HCT116 (cell line): ENCODE data around the gene PLOD1. TPM values are rescaled to one million over a fixed set of nuclear protein-coding genes. Genes with fewer than 3 reads are reported as not detected.

Experiments used
- ATAC-seq: fragments of 200-7000 bp; cut with Tn5 transposase; 2 replicates; pipeline ENCODE4 v1.9.1; 2020; ENCODE audit warnings: mild to moderate bottlenecking, moderate library complexity
- BruUV-seq: library from RNA; stranded (reverse); fragments of 400-500 nt; replicated peaks from 2 replicates; lab custom pipeline; 2021; lab: Mats Ljungman, UMichigan
- CTCF ChIA-PET: fragments of 300-600 bp; sonication (Branson Sonifier 250); formaldehyde crosslinking; loops from one replicate; lab custom pipeline; 2021; ENCODE audit warnings: antibody characterized with exemption; lab: Charles Lee
- POLR2A ChIA-PET: fragments of 300-600, 350-600 bp; sonication (Branson Sonifier 250); formaldehyde crosslinking; loops from one replicate; lab custom pipeline; 2021; ENCODE audit warnings: antibody characterized with exemption; lab: Charles Lee
- RAD21 ChIA-PET, 2 experiments: fragments of 300-600 bp; sonication (Branson Sonifier 250); formaldehyde crosslinking; loops; one replicate each; lab custom pipeline; 2023; ENCODE audit warnings: low total read pairs in 2 of 2; ENCODE audit not compliant: uncharacterized antibody in 2 of 2, unreplicated experiment in 2 of 2, low non-redundant PET in 1 of 2; lab: Charles Lee
- DNase-seq: peaks from one replicate; pipeline ENCODE4 v3.0.0-alpha.2; 2010; ENCODE audit warnings: low read depth, low spot score
- H2AFZ ChIP-seq: fragments of 200-600 bp; shearing (Covaris generic), sonication (generic); 2 replicates; pipeline ENCODE4 v1.6.1; 2017; ENCODE audit warnings: low read depth, mixed run types, mixed read lengths, antibody characterized with exemption, low read length; ENCODE audit not compliant: poor library complexity, severe bottlenecking
- H3K27ac ChIP-seq: 2 replicates; pipeline ENCODE4 v1.5.1; 2012; ENCODE audit warnings: low read depth, low read length
- H3K27me3 ChIP-seq: fragments of 200-600 bp; sonication (generic); 2 replicates; pipeline ENCODE4 v1.6.1; 2016; ENCODE audit warnings: mixed run types, low read length, mixed read lengths; ENCODE audit not compliant: insufficient read depth
- H3K36me3 ChIP-seq, 2 experiments: fragments of 200-500 bp in 1 of 2; fragments of 200-600 bp in 1 of 2; sonication (Bioruptor generic) in 1 of 2; sonication (generic) in 1 of 2; 2 replicates each; pipeline versions ENCODE4 v1.5.1 to v1.6.1; 2014 to 2016; ENCODE audit warnings: low read length in 2 of 2, inconsistent platforms in 1 of 2, mixed read lengths in 1 of 2, mixed run types in 1 of 2; ENCODE audit not compliant: insufficient read depth in 2 of 2, control insufficient read depth in 1 of 2
- H3K4me1 ChIP-seq, 2 experiments: fragments of 200-600 bp in 1 of 2; sonication (generic) in 1 of 2; 2 replicates each; pipeline versions ENCODE4 v1.5.1 to v1.6.1; 2012 to 2017; ENCODE audit warnings: low read length in 2 of 2, inconsistent platforms in 1 of 2, mild to moderate bottlenecking in 1 of 2, mixed read lengths in 1 of 2, mixed run types in 1 of 2, moderate library complexity in 1 of 2; ENCODE audit not compliant: insufficient read depth in 2 of 2, control insufficient read depth in 1 of 2
- H3K4me2 ChIP-seq: fragments of 200-600 bp; sonication (generic); 2 replicates; pipeline ENCODE4 v1.6.1; 2017; ENCODE audit warnings: mixed run types, low read length, mixed read lengths
- H3K4me3 ChIP-seq, 2 experiments: fragments of 200-600 bp in 1 of 2; sonication (generic) in 1 of 2; replicated peaks in 1 of 2; 2 replicates each; pipeline ENCODE4 v1.5.1; 2011 to 2016; ENCODE audit warnings: low read length in 2 of 2, control low read depth in 1 of 2, low read depth in 1 of 2, mild to moderate bottlenecking in 1 of 2, mixed read lengths in 1 of 2, mixed run types in 1 of 2
- H3K79me2 ChIP-seq: fragments of 200-600 bp; sonication (generic); 2 replicates; pipeline ENCODE4 v1.6.1; 2017; ENCODE audit warnings: mild to moderate bottlenecking, mixed run types, low read length, moderate library complexity, mixed read lengths; ENCODE audit not compliant: insufficient read depth
- H3K9ac ChIP-seq: fragments of 200-600 bp; sonication (generic); 2 replicates; pipeline ENCODE4 v1.6.1; 2016; ENCODE audit warnings: low read length, mixed read lengths
- H3K9me2 ChIP-seq: fragments of 200-600 bp; sonication (generic), shearing (Covaris generic); 2 replicates; pipeline ENCODE4 v1.6.1; 2017; ENCODE audit warnings: mixed run types, mild to moderate bottlenecking, moderate library complexity; ENCODE audit not compliant: insufficient read depth
- H3K9me3 ChIP-seq, 2 experiments: fragments of 200-500 bp in 1 of 2; fragments of 200-600 bp in 1 of 2; sonication (Bioruptor generic) in 1 of 2; sonication (generic) in 1 of 2; 2 replicates each; pipeline ENCODE4 v1.6.1; 2014 to 2017; ENCODE audit warnings: low read length in 2 of 2, mixed read lengths in 2 of 2, inconsistent platforms in 1 of 2, low read depth in 1 of 2, mild to moderate bottlenecking in 1 of 2, mixed run types in 1 of 2, moderate library complexity in 1 of 2; ENCODE audit not compliant: control insufficient read depth in 1 of 2, insufficient read depth in 1 of 2
- H4K20me1 ChIP-seq: fragments of 200-600 bp; sonication (generic), shearing (Covaris generic); 2 replicates; pipeline ENCODE4 v1.6.1; 2017; ENCODE audit warnings: mixed run types, mild to moderate bottlenecking, moderate library complexity; ENCODE audit not compliant: insufficient read depth
- CEBPB ChIP-seq: IDR thresholded peaks from 2 replicates; pipeline ENCODE4 v1.6.1; 2012; ENCODE audit warnings: low read depth
- EGR1 ChIP-seq: IDR thresholded peaks from 2 replicates; pipeline ENCODE4 v1.6.1; 2012; ENCODE audit warnings: low read depth
- ELF1 ChIP-seq: IDR thresholded peaks from 2 replicates; pipeline ENCODE4 v1.6.1; 2012; ENCODE audit warnings: low read depth, borderline replicate concordance
- EZH2 ChIP-seq: fragments of 200-600 bp; sonication (generic); IDR thresholded peaks from 2 replicates; pipeline ENCODE4 v1.6.1; 2017; ENCODE audit warnings: antibody characterized with exemption, mixed run types
- JUND ChIP-seq: IDR thresholded peaks from 2 replicates; pipeline ENCODE4 v1.6.1; 2012
- POLR2AphosphoS5 ChIP-seq: IDR thresholded peaks from 2 replicates; pipeline ENCODE4 v1.6.1; 2011; ENCODE audit warnings: mild to moderate bottlenecking, low read depth, low read length, moderate library complexity
- RAD21 ChIP-seq: IDR thresholded peaks from 2 replicates; pipeline ENCODE4 v1.6.1; 2012; ENCODE audit warnings: low read depth, mild to moderate bottlenecking
- SIN3A ChIP-seq: IDR thresholded peaks from 2 replicates; pipeline ENCODE4 v1.6.1; 2012; ENCODE audit warnings: low read depth
- SP1 ChIP-seq: IDR thresholded peaks from 2 replicates; pipeline ENCODE4 v1.6.1; 2012; ENCODE audit warnings: low read depth
- SRF ChIP-seq: IDR thresholded peaks from 2 replicates; pipeline ENCODE4 v1.6.1; 2012; ENCODE audit warnings: low read depth
- TCF7L2 ChIP-seq: IDR thresholded peaks from 2 replicates; pipeline ENCODE4 v1.7.0; 2011; ENCODE audit warnings: borderline replicate concordance, inconsistent platforms; ENCODE audit not compliant: insufficient read depth, insufficient read length; ENCODE audit errors: extremely low read depth
- YY1 ChIP-seq: IDR thresholded peaks from 2 replicates; pipeline ENCODE4 v1.6.1; 2011; ENCODE audit warnings: low read length, low read depth, moderate library complexity, mild to moderate bottlenecking; ENCODE audit not compliant: insufficient replicate concordance; ENCODE audit errors: extremely low read depth
- ZNF274 ChIP-seq: fragments of 200-500 bp; sonication (Bioruptor generic); IDR thresholded peaks from 2 replicates; pipeline ENCODE4 v1.6.1; 2014; ENCODE audit warnings: mild to moderate bottlenecking, low read depth, low read length, inconsistent platforms
- intact Hi-C: fragments of 100-400 bp; cut with micrococcal nuclease; formaldehyde crosslinking; loops from 2 replicates; pipeline ENCODE4 v1.10.0; 2022
- total RNA-seq: library from RNA; stranded (reverse); gene quantifications from one replicate; pipeline ENCODE4 v1.2.1, GENCODE V29; 2021; ENCODE audit not compliant: unreplicated experiment
- TF ChIP-seq, protein P1 (sequence below): IDR thresholded peaks from 2 replicates; pipeline ENCODE4 v1.6.1; 2012
- TF ChIP-seq, protein P2 (sequence below), 3 experiments: fragments of 200-600 bp in 1 of 3; sonication (generic) in 1 of 3; IDR thresholded peaks in 2 of 3; conservative IDR thresholded peaks in 1 of 3; 2 replicates each; pipeline ENCODE4 v1.5.1; 2012 to 2017; ENCODE audit warnings: low read depth in 2 of 3, low read length in 2 of 3, antibody characterized with exemption in 1 of 3, borderline replicate concordance in 1 of 3, control low read depth in 1 of 3, mild to moderate bottlenecking in 1 of 3, mixed read lengths in 1 of 3, mixed run types in 1 of 3, moderate library complexity in 1 of 3; ENCODE audit not compliant: insufficient read depth in 1 of 3
- TF ChIP-seq, protein P3 (sequence below): IDR thresholded peaks from 2 replicates; pipeline ENCODE4 v1.6.1; 2011; ENCODE audit warnings: mild to moderate bottlenecking, low read length, moderate library complexity; ENCODE audit not compliant: insufficient replicate concordance; ENCODE audit errors: extremely low read depth

The PLOD1 gene
- total RNA-seq, 1 experiment from 2014 or later, result 175 TPM

DNA sequence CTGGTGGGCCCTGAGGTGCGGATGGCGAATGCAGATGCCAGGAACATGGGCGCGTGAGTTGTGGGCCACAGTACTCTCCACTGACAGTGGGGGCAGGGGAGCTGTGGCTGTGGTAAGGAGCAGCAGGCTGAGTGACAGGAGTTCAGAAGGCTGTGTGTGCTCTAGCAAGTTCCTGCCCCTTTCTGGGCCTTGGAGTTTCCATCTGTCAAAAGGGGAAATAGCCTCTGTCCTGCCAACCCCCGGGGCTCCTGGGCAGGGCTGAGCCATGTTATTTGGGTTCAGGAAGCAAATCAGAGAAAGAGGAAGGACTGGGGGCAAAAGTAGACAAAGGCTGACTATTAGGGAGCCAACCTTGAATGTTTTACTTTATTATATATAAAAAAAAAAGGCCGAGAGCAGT lies 26.2 kb downstream of the PLOD1 start:
- DNase-seq (no peak), ATAC-seq (no peak)
- RAD21 ChIA-PET, result no interaction called here
- no peaks in the 10 kb centered on the region for H3K27me3 ChIP-seq
- no peak overlapping the region for H2AFZ ChIP-seq
- no peak for TF ChIP-seq TCF7L2
- no peak for TF ChIP-seq POLR2AphosphoS5
- no peak for TF ChIP-seq CEBPB
- TF ChIP-seq ELF1, result no peak
- TF ChIP-seq, protein P1, sequence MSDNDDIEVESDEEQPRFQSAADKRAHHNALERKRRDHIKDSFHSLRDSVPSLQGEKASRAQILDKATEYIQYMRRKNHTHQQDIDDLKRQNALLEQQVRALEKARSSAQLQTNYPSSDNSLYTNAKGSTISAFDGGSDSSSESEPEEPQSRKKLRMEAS, result no peak
- TF ChIP-seq, protein P2, sequence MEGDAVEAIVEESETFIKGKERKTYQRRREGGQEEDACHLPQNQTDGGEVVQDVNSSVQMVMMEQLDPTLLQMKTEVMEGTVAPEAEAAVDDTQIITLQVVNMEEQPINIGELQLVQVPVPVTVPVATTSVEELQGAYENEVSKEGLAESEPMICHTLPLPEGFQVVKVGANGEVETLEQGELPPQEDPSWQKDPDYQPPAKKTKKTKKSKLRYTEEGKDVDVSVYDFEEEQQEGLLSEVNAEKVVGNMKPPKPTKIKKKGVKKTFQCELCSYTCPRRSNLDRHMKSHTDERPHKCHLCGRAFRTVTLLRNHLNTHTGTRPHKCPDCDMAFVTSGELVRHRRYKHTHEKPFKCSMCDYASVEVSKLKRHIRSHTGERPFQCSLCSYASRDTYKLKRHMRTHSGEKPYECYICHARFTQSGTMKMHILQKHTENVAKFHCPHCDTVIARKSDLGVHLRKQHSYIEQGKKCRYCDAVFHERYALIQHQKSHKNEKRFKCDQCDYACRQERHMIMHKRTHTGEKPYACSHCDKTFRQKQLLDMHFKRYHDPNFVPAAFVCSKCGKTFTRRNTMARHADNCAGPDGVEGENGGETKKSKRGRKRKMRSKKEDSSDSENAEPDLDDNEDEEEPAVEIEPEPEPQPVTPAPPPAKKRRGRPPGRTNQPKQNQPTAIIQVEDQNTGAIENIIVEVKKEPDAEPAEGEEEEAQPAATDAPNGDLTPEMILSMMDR (IDR thresholded peaks at IDR 0.05 in 2 of 3, conservative IDR thresholded peaks at IDR 0.05 in 1 of 3; ENCODE audit: borderline replicate concordance in 1 of 3, insufficient read depth in 1 of 3, low read depth in 2 of 3, low read length in 2 of 3), result no peak
- TF ChIP-seq SP1, result no peak
- TF ChIP-seq SIN3A, result no peak
- no peak for TF ChIP-seq RAD21
- TF ChIP-seq YY1, result no peak
- no peak for TF ChIP-seq SRF
- no peak for TF ChIP-seq JUND
- TF ChIP-seq, protein P3, sequence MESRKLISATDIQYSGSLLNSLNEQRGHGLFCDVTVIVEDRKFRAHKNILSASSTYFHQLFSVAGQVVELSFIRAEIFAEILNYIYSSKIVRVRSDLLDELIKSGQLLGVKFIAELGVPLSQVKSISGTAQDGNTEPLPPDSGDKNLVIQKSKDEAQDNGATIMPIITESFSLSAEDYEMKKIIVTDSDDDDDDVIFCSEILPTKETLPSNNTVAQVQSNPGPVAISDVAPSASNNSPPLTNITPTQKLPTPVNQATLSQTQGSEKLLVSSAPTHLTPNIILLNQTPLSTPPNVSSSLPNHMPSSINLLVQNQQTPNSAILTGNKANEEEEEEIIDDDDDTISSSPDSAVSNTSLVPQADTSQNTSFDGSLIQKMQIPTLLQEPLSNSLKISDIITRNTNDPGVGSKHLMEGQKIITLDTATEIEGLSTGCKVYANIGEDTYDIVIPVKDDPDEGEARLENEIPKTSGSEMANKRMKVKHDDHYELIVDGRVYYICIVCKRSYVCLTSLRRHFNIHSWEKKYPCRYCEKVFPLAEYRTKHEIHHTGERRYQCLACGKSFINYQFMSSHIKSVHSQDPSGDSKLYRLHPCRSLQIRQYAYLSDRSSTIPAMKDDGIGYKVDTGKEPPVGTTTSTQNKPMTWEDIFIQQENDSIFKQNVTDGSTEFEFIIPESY, result no peak
- no peak for TF ChIP-seq ZNF274
- TF ChIP-seq EZH2, result no peak
- no peak for TF ChIP-seq EGR1
- no TSS peak for BruUV-seq
- H4K20me1 ChIP-seq, result no peaks in the 10 kb centered on the region
- no peak overlapping the region for H3K27ac ChIP-seq
- no peaks in the 10 kb centered on the region for H3K9me2 ChIP-seq
- peaks cover 42 to 57% of the 10 kb centered on the region in 2 experiments; a peak in 3 of 4 replicates for H3K36me3 ChIP-seq
- no peaks in the 10 kb centered on the region for H3K9me3 ChIP-seq
- H3K79me2 ChIP-seq, result no peaks in the 10 kb centered on the region
- H3K4me2 ChIP-seq, result no peak overlapping the region
- H3K4me1 ChIP-seq, result no peaks in the 10 kb centered on the region
- CTCF ChIA-PET, result no interaction called here
- no peak overlapping the region for H3K9ac ChIP-seq
- H3K4me3 ChIP-seq, result no peak overlapping the region
- POLR2A ChIA-PET, result no interaction called here
- intact Hi-C loops, result no loop called here
